Pancreas (tissue), 10 donors: ENCODE data around the gene MED15. TPM values are rescaled to one million over a fixed set of nuclear protein-coding genes. Genes with fewer than 3 reads are reported as not detected.
A peak's percentile ranks its signal among the peaks of the same experiment; 100 is the strongest.

Source experiments
- ATAC-seq, 4 donors: fragments of 200-7000 bp; cut with Tn5 transposase; one replicate each; pipeline versions ENCODE4 v1.8.0 to v1.9.1; 2020; ENCODE audit warnings: mild to moderate bottlenecking in 4 of 4, moderate library complexity in 4 of 4
- DNase-seq, 6 donors: peaks; one replicate each; pipeline ENCODE4 v3.0.0-alpha.2; 2020
- FAIRE-seq: peaks from 2 replicates; lab custom pipeline; 2012; peaks lifted over from hg19 to GRCh38; lab: Jason Lieb, UNC
- H3K27ac ChIP-seq, 4 donors: fragments of 200-600 bp; sonication (generic); 1 replicate in 3 of 4; 2 replicates in 1 of 4; pipeline versions ENCODE4 v1.5.0 to v1.8.0; 2020
- H3K27me3 ChIP-seq, 4 donors: fragments of 200-600 bp; one replicate each; pipeline ENCODE4 v1.8.0; 2021
- H3K36me3 ChIP-seq, 3 donors: fragments of 200-600 bp; sonication (generic) in 1 of 3; one replicate each; pipeline versions ENCODE4 v1.5.0 to v1.8.0; 2020 to 2021
- H3K4me1 ChIP-seq, 3 donors: fragments of 200-600 bp; one replicate each; pipeline ENCODE4 v1.8.0; 2021
- H3K4me3 ChIP-seq, 4 donors: fragments of 200-600 bp; sonication (generic) in 2 of 4; one replicate each; pipeline versions ENCODE4 v1.5.0 to v1.8.0; 2020 to 2021
- H3K9me3 ChIP-seq, 4 donors: fragments of 200-600 bp; one replicate each; pipeline ENCODE4 v1.8.0; 2021
- CTCF ChIP-seq, 4 donors: fragments of 200-600 bp; sonication (generic) in 3 of 4; IDR thresholded peaks; one replicate each; pipeline versions ENCODE4 v1.5.0 to v1.8.0; 2021; ENCODE audit warnings: antibody characterized with exemption in 4 of 4
- WGBS, 2 donors: extraction: QIAGEN DNeasy Blood & Tissue Kit; methylation state at CpG; one replicate each; pipeline ENCODE4 v1.1.7; 2013; 5-methylcytosine and 5-hydroxymethylcytosine counted together
- intact Hi-C, 3 donors: fragments of 100-400 bp; cut with DNase I; formaldehyde crosslinking; loops; one replicate each; pipeline versions ENCODE4 v1.11.1 to v1.14.2; 2022
- polyA plus RNA-seq, 2 donors: library from polyadenylated mRNA; stranded (reverse); fragments of 200-250 nt; gene quantifications; one replicate each; pipeline ENCODE4 v1.2.3, GENCODE V29; 2013
- total RNA-seq, 6 donors: library from RNA; stranded (reverse); fragmentation: NEBNext Ultra II Directional in 4 of 6; extraction: Animal tissue kit (Norgen Biotek cat#: 25700) in 4 of 6; gene quantifications; one replicate each; pipeline versions ENCODE4 v1.2.1 to v1.2.4, GENCODE V29; 2021 to 2023
- donor health status: healthy with polysubstance abuse.
- donor health status: DM: no; HTN: no; CAD: no; lungs with moderate emphysema.
- donor health status: DM: no; HTN: no; CAD: no.
- donor health status: control.
- donor health status: control.
- donor health status: Bipolar disorder and iron deficiency.
- donor health status: DM: yes; HTN: yes; CAD: no.
- donor health status: DM: no; HTN: no; CAD: no.
- donor health status: DM: no; HTN: no; CAD: no.
- donor health status: DM: yes; HTN: yes; CAD: no.

MED15 gene
- total and polyA plus RNA-seq, 8 donors = 27.1 to 61.7 (median 37.0) TPM

GRCh38 chr22:20635227-20635591, 127.8 kb downstream of the MED15 start:
- Histone ChIP-seq H3K4me3 (no peak overlapping the region), H3K27ac (no peak overlapping the region), H3K9me3 (no peaks in the 10 kb centered on the region), H3K4me1 (peaks cover 0 to 11% (median 0%) of the 10 kb centered on the region in 3 donors), H3K36me3 (no peaks in the 10 kb centered on the region), H3K27me3 (no peaks in the 10 kb centered on the region)
- intact Hi-C loops = no loop called here
- FAIRE-seq (no peak), ATAC-seq (no peak), DNase-seq (no peak)
- 77 to 92% methylated on average over 6 of the region's 6 CpGs for WGBS, 2 donors
- no peak for TF ChIP-seq CTCF (IDR thresholded peaks at IDR 0.05)

GRCh38 chr22:20636075-20636812, 128.8 kb downstream of the MED15 start:
- 82 to 92% methylated on average over 16 of the region's 16 CpGs for WGBS, 2 donors
- no peaks in the 10 kb centered on the region for H3K27me3 ChIP-seq
- ATAC-seq (no peak), DNase-seq (no peak), FAIRE-seq (no peak)
- H3K27ac ChIP-seq = no peak overlapping the region
- TF ChIP-seq CTCF (IDR thresholded peaks at IDR 0.05) = no peak
- H3K4me1 ChIP-seq = peaks cover 0 to 11% (median 0%) of the 10 kb centered on the region in 3 donors
- H3K4me3 ChIP-seq = no peak overlapping the region
- intact Hi-C loops = no loop called here
- no peaks in the 10 kb centered on the region for H3K36me3 ChIP-seq
- H3K9me3 ChIP-seq = no peaks in the 10 kb centered on the region

GRCh38 chr22:20636945-20637344, 129.5 kb downstream of the MED15 start:
- no peak for FAIRE-seq
- WGBS, 2 donors = 60 to 82% methylated on average over 2 of the region's 2 CpGs

More at GRCh38 chr22:20636945-20637344, 129.5 kb downstream of the MED15 start:
- ATAC-seq (no peak), DNase-seq (peak in 1 of 6 donors; percentile 12)
- no peaks in the 10 kb centered on the region for H3K36me3 ChIP-seq
- H3K27me3 ChIP-seq = no peaks in the 10 kb centered on the region
- intact Hi-C loops = no loop called here
- no peak for TF ChIP-seq CTCF (IDR thresholded peaks at IDR 0.05)
- no peak overlapping the region for H3K4me3 ChIP-seq
- no peaks in the 10 kb centered on the region for H3K9me3 ChIP-seq
- no peak overlapping the region for H3K27ac ChIP-seq
- H3K4me1 ChIP-seq = peaks cover 0 to 11% (median 0%) of the 10 kb centered on the region in 3 donors

Other genes with a start within 250 kb of the MED15 start
- 1 to 10 TPM in 5 of 6 donors, under 1 TPM in 1; 0.88 to 7.4 (median 1.9) TPM for gene RTN4R, start 239.3 kb upstream of the MED15 start, total RNA-seq
- 1 to 10 TPM; 1.7 TPM for gene RTN4R, start 239.3 kb upstream of the MED15 start, polyA plus RNA-seq
- 10 to 100 TPM; 17.2 to 23.5 (median 21.6) TPM for gene DGCR6L, start 187.6 kb upstream of the MED15 start, total RNA-seq
- 10 to 100 TPM; 49.2 to 53.4 TPM for gene DGCR6L, start 187.6 kb upstream of the MED15 start, polyA plus RNA-seq
- gene ZNF74, start 113.5 kb upstream of the MED15 start, total RNA-seq = 1 to 10 TPM; 5.0 to 9.1 (median 6.4) TPM
- gene ZNF74, start 113.5 kb upstream of the MED15 start, polyA plus RNA-seq = 1 to 10 TPM; 5.2 to 5.4 TPM
- gene SCARF2, start 69.8 kb upstream of the MED15 start, total RNA-seq = 1 to 10 TPM; 1.1 to 5.2 (median 1.8) TPM
- gene SCARF2, start 69.8 kb upstream of the MED15 start, polyA plus RNA-seq = 1 to 10 TPM; 1.2 TPM
- 10 to 100 TPM in 4 of 6 donors, 1 to 10 TPM in 2; 9.9 to 15.0 (median 12.4) TPM for gene KLHL22, start 11.8 kb upstream of the MED15 start, total RNA-seq
- gene KLHL22, start 11.8 kb upstream of the MED15 start, polyA plus RNA-seq = 10 to 100 TPM; 22.2 to 22.9 TPM